MM.1S (cell line): ENCODE results near the gene ATF7IP.

Source experiments
- EZH2 ChIP-seq: fragments of 300-600 bp; sonication (generic); optimal IDR thresholded peaks from 2 replicates; pipeline ENCODE3; 2017; ENCODE audit warnings: low read depth, mild to moderate bottlenecking, antibody characterized with exemption, low read length, mixed read lengths
- EZH2phosphoT487 ChIP-seq: fragments of 300-600 bp; sonication (generic); IDR thresholded peaks from 2 replicates; pipeline ENCODE4 v1.6.1; 2018; ENCODE audit warnings: antibody characterized with exemption, low read length
- TF ChIP-seq, protein P1 (sequence below): fragments of 300-600 bp; sonication (generic); IDR thresholded peaks from 2 replicates; pipeline ENCODE4 v1.5.1; 2016; ENCODE audit warnings: antibody characterized with exemption, low read length, mixed read lengths

- TF ChIP-seq, protein P1, sequence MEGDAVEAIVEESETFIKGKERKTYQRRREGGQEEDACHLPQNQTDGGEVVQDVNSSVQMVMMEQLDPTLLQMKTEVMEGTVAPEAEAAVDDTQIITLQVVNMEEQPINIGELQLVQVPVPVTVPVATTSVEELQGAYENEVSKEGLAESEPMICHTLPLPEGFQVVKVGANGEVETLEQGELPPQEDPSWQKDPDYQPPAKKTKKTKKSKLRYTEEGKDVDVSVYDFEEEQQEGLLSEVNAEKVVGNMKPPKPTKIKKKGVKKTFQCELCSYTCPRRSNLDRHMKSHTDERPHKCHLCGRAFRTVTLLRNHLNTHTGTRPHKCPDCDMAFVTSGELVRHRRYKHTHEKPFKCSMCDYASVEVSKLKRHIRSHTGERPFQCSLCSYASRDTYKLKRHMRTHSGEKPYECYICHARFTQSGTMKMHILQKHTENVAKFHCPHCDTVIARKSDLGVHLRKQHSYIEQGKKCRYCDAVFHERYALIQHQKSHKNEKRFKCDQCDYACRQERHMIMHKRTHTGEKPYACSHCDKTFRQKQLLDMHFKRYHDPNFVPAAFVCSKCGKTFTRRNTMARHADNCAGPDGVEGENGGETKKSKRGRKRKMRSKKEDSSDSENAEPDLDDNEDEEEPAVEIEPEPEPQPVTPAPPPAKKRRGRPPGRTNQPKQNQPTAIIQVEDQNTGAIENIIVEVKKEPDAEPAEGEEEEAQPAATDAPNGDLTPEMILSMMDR, result no peak
- TF ChIP-seq EZH2 (no peak), EZH2phosphoT487 (no peak)
Measured at GRCh38 chr12:14340371-14340770, 25.1 kb upstream of the ATF7IP start.
